ENCODE data around the gene IQSEC1. TPM values are rescaled to one million over a fixed set of nuclear protein-coding genes. Genes with fewer than 3 reads are reported as not detected.

The IQSEC1 gene
- total and polyA plus RNA-seq, 2 experiments from 2014 or later: 8.0 to 51.9 TPM

GRCh38 chr3:13011573-13012220 lies 61.5 kb downstream of the IQSEC1 start (continued):
- no peak for TF ChIP-seq EZH2 (IDR thresholded peaks at IDR 0.05; ENCODE audit: low read depth, unreplicated experiment)
- TF ChIP-seq POLR2AphosphoS5 (IDR thresholded peaks at IDR 0.05; ENCODE audit: low read depth): no peak
- no peak for TF ChIP-seq NANOG (IDR thresholded peaks at IDR 0.05; ENCODE audit: borderline replicate concordance)
- no peak for TF ChIP-seq JUNB (IDR thresholded peaks at IDR 0.05; ENCODE audit: unreplicated experiment)
- TF ChIP-seq, protein P1, sequence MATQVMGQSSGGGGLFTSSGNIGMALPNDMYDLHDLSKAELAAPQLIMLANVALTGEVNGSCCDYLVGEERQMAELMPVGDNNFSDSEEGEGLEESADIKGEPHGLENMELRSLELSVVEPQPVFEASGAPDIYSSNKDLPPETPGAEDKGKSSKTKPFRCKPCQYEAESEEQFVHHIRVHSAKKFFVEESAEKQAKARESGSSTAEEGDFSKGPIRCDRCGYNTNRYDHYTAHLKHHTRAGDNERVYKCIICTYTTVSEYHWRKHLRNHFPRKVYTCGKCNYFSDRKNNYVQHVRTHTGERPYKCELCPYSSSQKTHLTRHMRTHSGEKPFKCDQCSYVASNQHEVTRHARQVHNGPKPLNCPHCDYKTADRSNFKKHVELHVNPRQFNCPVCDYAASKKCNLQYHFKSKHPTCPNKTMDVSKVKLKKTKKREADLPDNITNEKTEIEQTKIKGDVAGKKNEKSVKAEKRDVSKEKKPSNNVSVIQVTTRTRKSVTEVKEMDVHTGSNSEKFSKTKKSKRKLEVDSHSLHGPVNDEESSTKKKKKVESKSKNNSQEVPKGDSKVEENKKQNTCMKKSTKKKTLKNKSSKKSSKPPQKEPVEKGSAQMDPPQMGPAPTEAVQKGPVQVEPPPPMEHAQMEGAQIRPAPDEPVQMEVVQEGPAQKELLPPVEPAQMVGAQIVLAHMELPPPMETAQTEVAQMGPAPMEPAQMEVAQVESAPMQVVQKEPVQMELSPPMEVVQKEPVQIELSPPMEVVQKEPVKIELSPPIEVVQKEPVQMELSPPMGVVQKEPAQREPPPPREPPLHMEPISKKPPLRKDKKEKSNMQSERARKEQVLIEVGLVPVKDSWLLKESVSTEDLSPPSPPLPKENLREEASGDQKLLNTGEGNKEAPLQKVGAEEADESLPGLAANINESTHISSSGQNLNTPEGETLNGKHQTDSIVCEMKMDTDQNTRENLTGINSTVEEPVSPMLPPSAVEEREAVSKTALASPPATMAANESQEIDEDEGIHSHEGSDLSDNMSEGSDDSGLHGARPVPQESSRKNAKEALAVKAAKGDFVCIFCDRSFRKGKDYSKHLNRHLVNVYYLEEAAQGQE (IDR thresholded peaks at IDR 0.05; ENCODE audit: unreplicated experiment): no peak
- no peak for TF ChIP-seq EZH2phosphoT487 (IDR thresholded peaks at IDR 0.05; ENCODE audit: unreplicated experiment)
- TF ChIP-seq STAT1 (IDR thresholded peaks at IDR 0.05; ENCODE audit: unreplicated experiment): no peak
- TF ChIP-seq CTCF (conservative IDR thresholded peaks at IDR 0.05; ENCODE audit: low read depth in 2 of 2): no peak

- peaks cover 6% of the 10 kb centered on the region for H3K27me3 Mint-ChIP-seq (ENCODE audit: insufficient read depth, low read depth, poor library complexity)
- H3K4me1 Mint-ChIP-seq: peaks cover 25% of the 10 kb centered on the region
- Histone ChIP-seq H3K36me3 (ENCODE audit: insufficient read depth) (no peaks in the 10 kb centered on the region), H3K9me2 (ENCODE audit: insufficient read depth) (no peaks in the 10 kb centered on the region), H3K4me3 (no peak overlapping the region), H3K4me1 (ENCODE audit: insufficient read depth) (peaks cover 13% of the 10 kb centered on the region), H3K27ac (ENCODE audit: low read depth) (no peak overlapping the region), H3K79me2 (replicated peaks; ENCODE audit: insufficient read depth) (no peaks in the 10 kb centered on the region), H3K4me2 (0 out of 2 replicates have a peak overlapping the region, but pooled peaks have one; percentile 29), H3K27me3 (ENCODE audit: insufficient read depth) (no peaks in the 10 kb centered on the region), H2AFZ (no peak overlapping the region), H3F3A (replicated peaks; ENCODE audit: low read depth) (no peaks in the 10 kb centered on the region), H4K20me1 (replicated peaks; ENCODE audit: insufficient read depth) (no peaks in the 10 kb centered on the region)
- DNase-seq (ENCODE audit: low spot score): no peak
- H3K9me3 Mint-ChIP-seq: no peaks in the 10 kb centered on the region
- H3K4me3 Mint-ChIP-seq: no peak overlapping the region
- no peaks in the 10 kb centered on the region for H3K36me3 Mint-ChIP-seq (ENCODE audit: low read depth)
- no peak overlapping the region for H3K27ac Mint-ChIP-seq
- ATAC-seq: no peak
- TF ChIP-seq ZNF114 (CRISPR knock-in tag; IDR thresholded peaks at IDR 0.05) (no peak), CTCF (conservative IDR thresholded peaks at IDR 0.05; ENCODE audit: low read depth in 2 of 2) (no peak), ZNF331 (CRISPR knock-in tag; IDR thresholded peaks at IDR 0.05; ENCODE audit: low read depth) (no peak), NANOG (IDR thresholded peaks at IDR 0.05; ENCODE audit: borderline replicate concordance) (no peak), EZH2 (IDR thresholded peaks at IDR 0.05; ENCODE audit: low read depth, unreplicated experiment) (no peak)
- TF ChIP-seq, protein P1 (IDR thresholded peaks at IDR 0.05; ENCODE audit: unreplicated experiment): no peak
Observed at GRCh38 chr3:13010780-13011572, 62.3 kb downstream of the IQSEC1 start.
